ENCODE measurements around the gene PPP6R2. TPM values are rescaled to one million over a fixed set of nuclear protein-coding genes. Genes with fewer than 3 reads are reported as not detected.

Gene PPP6R2
- total RNA-seq, 1 donor from 2014 or later, result 55.9 TPM

DNA sequence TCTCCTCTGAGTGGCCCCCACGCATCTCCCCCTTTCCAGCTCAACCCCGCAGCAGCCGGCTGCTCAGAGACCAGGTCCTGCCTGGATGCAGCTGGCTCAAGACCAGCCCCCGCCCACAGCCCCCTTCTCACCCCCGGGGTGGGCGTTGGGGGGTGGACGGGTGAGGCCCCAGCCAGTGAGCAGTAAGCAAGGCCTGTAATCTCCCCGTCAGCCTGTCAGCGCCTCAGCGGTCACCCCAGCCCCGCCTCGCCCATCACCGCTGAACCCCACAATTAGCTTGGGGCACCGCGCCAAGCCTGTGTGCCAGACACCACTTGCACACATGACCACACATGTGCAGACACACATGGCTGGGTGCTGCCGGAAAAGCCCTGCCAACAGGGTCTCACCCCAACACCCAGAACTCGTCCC is 41.5 kb upstream of the PPP6R2 start:
- TF ChIP-seq, protein P1, sequence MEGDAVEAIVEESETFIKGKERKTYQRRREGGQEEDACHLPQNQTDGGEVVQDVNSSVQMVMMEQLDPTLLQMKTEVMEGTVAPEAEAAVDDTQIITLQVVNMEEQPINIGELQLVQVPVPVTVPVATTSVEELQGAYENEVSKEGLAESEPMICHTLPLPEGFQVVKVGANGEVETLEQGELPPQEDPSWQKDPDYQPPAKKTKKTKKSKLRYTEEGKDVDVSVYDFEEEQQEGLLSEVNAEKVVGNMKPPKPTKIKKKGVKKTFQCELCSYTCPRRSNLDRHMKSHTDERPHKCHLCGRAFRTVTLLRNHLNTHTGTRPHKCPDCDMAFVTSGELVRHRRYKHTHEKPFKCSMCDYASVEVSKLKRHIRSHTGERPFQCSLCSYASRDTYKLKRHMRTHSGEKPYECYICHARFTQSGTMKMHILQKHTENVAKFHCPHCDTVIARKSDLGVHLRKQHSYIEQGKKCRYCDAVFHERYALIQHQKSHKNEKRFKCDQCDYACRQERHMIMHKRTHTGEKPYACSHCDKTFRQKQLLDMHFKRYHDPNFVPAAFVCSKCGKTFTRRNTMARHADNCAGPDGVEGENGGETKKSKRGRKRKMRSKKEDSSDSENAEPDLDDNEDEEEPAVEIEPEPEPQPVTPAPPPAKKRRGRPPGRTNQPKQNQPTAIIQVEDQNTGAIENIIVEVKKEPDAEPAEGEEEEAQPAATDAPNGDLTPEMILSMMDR (conservative IDR thresholded peaks at IDR 0.05), result no peak
- Mint-ChIP-seq H3K27ac (ENCODE audit: unreplicated experiment) (no peak overlapping the region), H3K9me3 (no peaks in the 10 kb centered on the region), H3K36me3 (ENCODE audit: low read depth) (no peaks in the 10 kb centered on the region), H3K27me3 (ENCODE audit: low read depth) (peaks cover 3% of the 10 kb centered on the region), H3K4me1 (peaks cover 13% of the 10 kb centered on the region), H3K4me3 (no peak overlapping the region)
- no peak for DNase-seq (ENCODE audit: low read depth, low spot score)

- Mint-ChIP-seq H3K4me1 (peaks cover 13% of the 10 kb centered on the region), H3K27ac (ENCODE audit: unreplicated experiment) (no peak overlapping the region), H3K4me3 (no peak overlapping the region), H3K36me3 (ENCODE audit: low read depth) (no peaks in the 10 kb centered on the region), H3K9me3 (no peaks in the 10 kb centered on the region), H3K27me3 (ENCODE audit: low read depth) (peaks cover 3% of the 10 kb centered on the region)
- TF ChIP-seq, protein P1 (conservative IDR thresholded peaks at IDR 0.05), result no peak
- no peak for DNase-seq (ENCODE audit: low read depth, low spot score)
These were observed 41.0 kb upstream of the PPP6R2 start for GRCh38 chr22:50302041-50302541.

DNA sequence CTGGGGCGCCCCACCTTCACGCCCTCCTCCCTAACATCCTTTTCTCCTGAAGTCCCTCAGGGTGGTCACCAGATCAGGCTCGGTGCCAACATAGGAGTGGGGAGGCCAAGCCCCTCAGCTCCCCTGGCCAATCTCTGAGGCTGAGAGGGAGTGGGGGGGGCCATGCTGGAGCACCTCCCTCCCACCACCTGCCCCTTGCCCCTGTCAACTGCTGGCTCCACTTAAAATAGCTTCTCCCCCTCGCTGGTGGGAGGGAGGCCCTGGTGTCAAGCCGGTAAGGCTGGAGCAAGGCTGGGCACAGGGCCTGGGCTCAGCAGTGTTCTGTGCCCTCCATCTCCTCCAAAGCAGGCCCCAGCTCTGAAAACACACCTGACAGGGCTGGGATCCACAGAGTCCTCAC is 40.6 kb upstream of the PPP6R2 start:
- Mint-ChIP-seq H3K4me1 (peaks cover 9% of the 10 kb centered on the region), H3K27ac (ENCODE audit: unreplicated experiment) (no peak overlapping the region), H3K9me3 (no peaks in the 10 kb centered on the region), H3K27me3 (ENCODE audit: low read depth) (peaks cover 3% of the 10 kb centered on the region), H3K4me3 (peak overlapping the region; percentile 47), H3K36me3 (ENCODE audit: low read depth) (no peaks in the 10 kb centered on the region)
- TF ChIP-seq, protein P1 (conservative IDR thresholded peaks at IDR 0.05), result no peak
- no peak for DNase-seq (ENCODE audit: low read depth, low spot score)

- Mint-ChIP-seq H3K4me1 (peaks cover 9% of the 10 kb centered on the region), H3K9me3 (no peaks in the 10 kb centered on the region), H3K4me3 (no peak overlapping the region), H3K27ac (ENCODE audit: unreplicated experiment) (no peak overlapping the region), H3K27me3 (ENCODE audit: low read depth) (peaks cover 3% of the 10 kb centered on the region), H3K36me3 (ENCODE audit: low read depth) (no peaks in the 10 kb centered on the region)
- DNase-seq (ENCODE audit: low read depth, low spot score), result no peak
- TF ChIP-seq, protein P1 (conservative IDR thresholded peaks at IDR 0.05), result no peak
These were observed 39.6 kb upstream of the PPP6R2 start for GRCh38 chr22:50303515-50303847.

- no peak for DNase-seq (ENCODE audit: low read depth, low spot score)
- H3K4me3 Mint-ChIP-seq, result peak overlapping the region; percentile 74
These were observed 39.1 kb upstream of the PPP6R2 start for GRCh38 chr22:50303848-50304527.

More at GRCh38 chr22:50303848-50304527, 39.1 kb upstream of the PPP6R2 start:
- Mint-ChIP-seq H3K4me1 (peaks cover 14% of the 10 kb centered on the region), H3K36me3 (ENCODE audit: low read depth) (no peaks in the 10 kb centered on the region), H3K27ac (ENCODE audit: unreplicated experiment) (no peak overlapping the region), H3K27me3 (ENCODE audit: low read depth) (peaks cover 3% of the 10 kb centered on the region), H3K9me3 (no peaks in the 10 kb centered on the region)
- TF ChIP-seq, protein P1 (conservative IDR thresholded peaks at IDR 0.05), result no peak

Data from neural crest cell (in vitro differentiated cells).